Measurements from ENCODE around the gene TMEM154.

Gene TMEM154

GRCh38 chr4:152590179-152591031, 89.4 kb downstream of the TMEM154 start:
- DNase-seq (ENCODE audit: low read depth), result no peak

- no peak for DNase-seq (ENCODE audit: low read depth)
Observed at GRCh38 chr4:152588869-152589268, 90.9 kb downstream of the TMEM154 start.

GRCh38 chr4:152587127-152587526, 92.7 kb downstream of the TMEM154 start:
- no peak for DNase-seq (ENCODE audit: low read depth)

GRCh38 chr4:152586668-152587067, 93.1 kb downstream of the TMEM154 start:
- no peak for DNase-seq (ENCODE audit: low read depth)

- no peak for DNase-seq (ENCODE audit: low read depth)
Observed at GRCh38 chr4:152585023-152585441, 94.8 kb downstream of the TMEM154 start.

GRCh38 chr4:152581536-152582160, 98.1 kb downstream of the TMEM154 start:
- DNase-seq (ENCODE audit: low read depth), result no peak

- no peak for DNase-seq (ENCODE audit: low read depth)
Observed at GRCh38 chr4:152579916-152580315, 99.9 kb downstream of the TMEM154 start.

GRCh38 chr4:152579107-152579764, 100.6 kb downstream of the TMEM154 start:
- no peak for DNase-seq (ENCODE audit: low read depth)

- no peak for DNase-seq (ENCODE audit: low read depth)
Observed at GRCh38 chr4:152578670-152579069, 101.1 kb downstream of the TMEM154 start.

GRCh38 chr4:152577708-152578396, 101.9 kb downstream of the TMEM154 start:
- DNase-seq (ENCODE audit: low read depth), result no peak

GRCh38 chr4:152575533-152575932, 104.3 kb downstream of the TMEM154 start:
- no peak for DNase-seq (ENCODE audit: low read depth)

- DNase-seq (ENCODE audit: low read depth), result no peak
Observed at GRCh38 chr4:152573861-152574260, 105.9 kb downstream of the TMEM154 start.

GRCh38 chr4:152572417-152573086, 107.2 kb downstream of the TMEM154 start:
- DNase-seq (ENCODE audit: low read depth), result no peak

GRCh38 chr4:152571770-152572169, 108.0 kb downstream of the TMEM154 start:
- no peak for DNase-seq (ENCODE audit: low read depth)

GRCh38 chr4:152571296-152571695, 108.5 kb downstream of the TMEM154 start:
- no peak for DNase-seq (ENCODE audit: low read depth)
